GM21786 (cell line): Measurements from ENCODE around the gene KLK13.

Experiments used
- ATAC-seq: cut with Tn5 transposase; IDR thresholded peaks from one replicate; pipeline ENCODE4 v1.9.1; 2021; ENCODE audit not compliant: unreplicated experiment

The KLK13 gene

DNA sequence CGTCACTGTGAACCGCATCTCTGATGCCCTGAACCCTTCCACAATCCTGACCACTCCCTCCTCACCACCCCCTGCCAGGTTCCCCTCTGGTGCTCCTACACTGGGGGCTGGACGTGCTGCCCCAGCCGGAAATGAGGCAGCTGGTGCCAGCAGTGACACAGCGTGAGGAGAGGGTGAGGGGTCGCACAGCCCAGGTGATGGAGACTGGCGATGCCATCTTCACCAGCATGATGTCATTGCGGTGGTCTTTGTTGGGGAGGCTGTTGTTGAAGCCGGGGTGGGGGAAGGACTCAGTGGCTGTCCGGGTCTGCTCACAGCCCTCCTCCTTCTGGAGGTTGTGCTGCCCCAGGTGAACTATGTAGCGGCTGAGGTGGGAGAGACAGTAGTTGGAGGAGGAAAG is 40.9 kb downstream of the KLK13 start:
- ATAC-seq, result no peak

DNA sequence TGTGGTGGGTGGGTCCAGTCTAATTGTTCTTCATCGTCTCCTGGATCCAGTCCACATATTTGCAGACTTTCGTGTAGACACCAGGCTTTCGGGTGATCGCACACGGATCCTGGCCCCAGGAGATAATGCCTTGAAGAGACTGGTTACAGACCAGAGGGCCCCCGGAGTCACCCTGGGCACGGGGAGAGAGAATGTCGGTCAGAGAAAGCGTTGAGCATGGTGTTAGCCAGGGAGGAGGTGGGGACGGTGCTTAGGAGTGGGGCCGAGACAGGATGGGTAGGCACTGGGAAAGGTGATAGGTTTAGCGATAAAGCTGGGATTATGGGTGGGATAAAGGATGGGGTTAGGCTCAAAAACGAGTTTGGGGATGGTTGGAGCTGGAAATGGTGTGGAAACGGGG is 42.4 kb downstream of the KLK13 start:
- ATAC-seq, result no peak

DNA sequence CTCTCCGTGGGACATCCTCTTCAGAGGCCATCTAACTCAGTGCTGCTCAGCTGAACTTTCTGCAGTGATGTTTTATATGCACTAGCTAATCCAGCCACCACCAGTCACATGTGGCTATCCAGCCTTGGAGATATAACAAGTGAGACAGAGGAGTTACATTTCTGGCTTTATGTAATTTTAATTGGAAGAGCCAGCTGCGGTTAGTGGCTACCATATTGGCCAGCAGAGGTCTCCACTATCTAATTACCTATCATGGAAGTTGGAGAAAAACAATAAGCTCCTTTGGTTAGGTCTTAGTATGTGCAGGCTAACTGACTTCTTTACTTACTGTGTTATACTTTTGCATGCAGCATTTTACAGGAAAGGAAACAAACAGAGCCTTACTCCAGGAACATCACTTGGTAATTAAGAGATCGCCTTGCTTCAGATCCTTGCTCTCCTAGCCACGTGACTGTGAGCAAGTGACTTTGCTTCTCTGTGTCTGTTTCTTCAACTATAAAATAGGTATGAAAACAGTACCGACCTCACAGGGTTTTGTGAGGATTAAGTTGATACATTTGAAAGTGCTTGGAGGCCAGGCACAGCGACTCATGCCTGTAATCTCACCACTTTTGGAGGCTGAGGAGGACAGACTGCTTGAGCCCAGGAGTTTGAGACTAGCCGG is 43.8 kb downstream of the KLK13 start:
- ATAC-seq, result no peak

DNA sequence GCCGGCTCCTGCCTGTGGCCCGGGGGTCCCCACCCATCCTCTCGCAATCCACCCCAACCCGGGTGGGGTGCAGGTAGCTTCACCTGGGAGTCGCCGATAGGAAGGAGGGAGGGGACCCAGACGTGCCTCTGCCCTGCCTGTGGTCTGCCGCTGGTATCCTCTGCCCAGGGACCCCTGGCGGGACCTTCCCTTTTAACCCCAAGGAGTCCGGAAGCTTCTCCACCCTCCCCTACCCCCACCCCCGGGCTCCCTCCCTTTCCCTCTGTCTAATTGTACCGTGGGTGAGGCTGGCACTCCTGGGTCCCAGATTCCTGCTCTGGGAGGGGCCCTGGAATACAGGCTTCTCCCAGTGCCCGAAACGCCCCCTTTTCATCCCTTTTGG is 45.4 kb downstream of the KLK13 start, which contains the start of gene KLK10:
TSS of gene KLK10 (minus strand) at position 166 of the 382 bp plus-strand sequence. CDS start 579 bp downstream, outside the sequence.
- no peak for ATAC-seq

DNA sequence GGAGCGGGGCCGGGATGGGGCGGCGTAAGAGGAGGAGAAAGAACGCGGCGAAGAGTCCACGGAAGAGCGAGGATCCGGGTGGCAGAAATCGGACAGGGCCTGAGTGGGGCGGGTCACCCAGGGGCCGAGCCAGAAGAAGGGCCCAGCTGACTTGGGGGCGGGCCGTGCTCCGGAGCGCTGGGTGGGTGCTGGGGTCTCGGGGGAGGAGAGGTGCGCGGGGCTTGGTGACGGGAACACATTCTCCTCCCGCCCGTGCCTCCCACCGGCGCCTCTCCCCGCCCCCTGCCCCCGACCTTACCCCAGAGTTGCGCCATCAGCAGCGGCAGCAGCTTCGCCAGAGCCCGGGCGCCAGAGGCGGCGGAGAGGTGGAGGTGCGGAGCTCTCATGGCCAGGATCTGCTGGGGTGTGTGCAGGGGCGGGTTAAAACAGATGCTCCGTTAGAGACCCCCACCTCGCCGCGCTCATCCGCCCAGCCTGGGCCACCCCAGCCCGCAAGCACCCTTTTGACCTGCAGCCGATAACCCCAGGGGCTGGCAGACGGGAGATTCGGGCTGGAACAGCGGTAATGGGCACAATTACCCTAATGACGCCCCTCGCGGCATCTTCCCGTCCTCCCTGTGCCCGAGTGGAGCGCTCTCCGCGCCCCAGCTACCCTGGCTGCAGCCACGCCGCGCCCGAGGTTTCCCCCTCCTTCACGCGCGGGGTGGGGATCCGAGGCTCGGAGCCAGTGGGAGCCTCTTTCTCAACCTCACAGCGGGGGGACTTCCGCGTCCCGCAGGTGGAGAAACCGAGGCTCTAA is 45.9 kb downstream of the KLK13 start:
- no peak for ATAC-seq

DNA sequence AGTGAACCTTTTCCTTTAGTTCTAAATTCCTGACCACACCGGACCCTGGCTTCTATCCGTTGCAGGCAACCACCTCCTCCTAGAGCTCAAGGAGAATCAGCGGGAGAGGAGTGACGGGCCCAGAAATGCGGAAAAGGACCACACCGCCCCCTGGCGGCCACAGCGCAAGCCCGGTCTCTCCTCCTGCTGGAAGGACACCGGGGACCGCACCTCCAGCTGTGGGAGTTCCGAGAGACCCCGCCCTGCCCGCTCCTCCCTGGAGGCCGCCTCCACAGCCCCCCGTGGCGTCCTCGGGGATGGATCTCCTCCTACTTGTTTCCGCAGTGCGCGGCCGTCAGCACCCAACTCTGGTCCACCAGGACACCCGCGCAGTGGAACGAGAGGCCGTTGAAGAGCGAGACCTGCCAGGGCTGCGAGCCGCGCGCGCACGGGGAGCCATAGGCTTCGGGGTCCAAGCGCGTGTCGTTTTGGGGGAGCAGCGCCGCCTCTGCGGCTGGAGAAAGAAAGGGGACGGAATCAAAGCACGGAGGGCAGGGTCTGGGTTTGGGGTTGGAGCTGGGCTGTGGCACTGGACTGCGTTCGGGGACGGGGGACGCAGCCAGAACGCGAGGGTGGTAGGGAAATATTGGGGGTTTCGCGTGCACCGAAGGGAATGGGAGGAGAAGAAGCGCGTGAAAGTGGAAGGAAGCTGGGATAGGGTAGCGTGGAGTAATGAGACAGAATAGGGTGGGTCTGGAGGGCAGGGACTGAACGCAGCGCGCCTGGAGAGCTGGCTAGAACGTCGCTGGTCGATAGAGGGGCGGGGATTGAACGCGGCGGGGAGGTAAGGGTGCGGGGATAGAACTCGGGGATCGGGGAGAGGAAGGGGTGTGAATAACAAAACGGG is 47.9 kb downstream of the KLK13 start:
- ATAC-seq, result no peak

DNA sequence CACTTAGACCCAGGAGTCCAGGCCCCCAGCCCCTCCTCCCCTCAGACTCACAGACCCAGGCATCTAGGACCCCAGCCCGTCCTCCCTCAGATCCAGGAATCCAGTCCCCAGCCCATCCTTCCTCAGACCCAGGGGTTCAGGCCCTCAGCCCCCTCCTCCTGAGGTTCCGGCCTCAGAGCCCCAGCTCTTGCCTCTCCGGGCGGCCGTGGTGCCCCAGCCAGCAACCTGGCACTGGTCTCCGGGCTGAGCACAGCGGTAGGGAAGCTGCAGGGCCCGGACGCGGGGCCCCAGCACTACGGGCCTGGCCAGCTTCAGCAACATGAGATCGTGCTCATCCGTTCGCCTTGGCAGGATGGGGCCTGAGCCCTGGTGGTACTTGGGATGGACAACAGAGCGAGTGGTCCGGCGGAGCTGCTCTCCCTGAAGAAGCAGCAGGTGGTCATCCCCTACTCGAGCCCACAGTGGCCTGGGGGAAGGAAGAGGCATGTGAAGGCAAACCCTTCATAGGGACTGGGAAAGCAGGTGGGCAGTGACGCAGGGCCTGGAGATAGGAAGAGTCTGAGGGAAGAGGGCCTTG is 49.1 kb downstream of the KLK13 start:
- ATAC-seq, result no peak

DNA sequence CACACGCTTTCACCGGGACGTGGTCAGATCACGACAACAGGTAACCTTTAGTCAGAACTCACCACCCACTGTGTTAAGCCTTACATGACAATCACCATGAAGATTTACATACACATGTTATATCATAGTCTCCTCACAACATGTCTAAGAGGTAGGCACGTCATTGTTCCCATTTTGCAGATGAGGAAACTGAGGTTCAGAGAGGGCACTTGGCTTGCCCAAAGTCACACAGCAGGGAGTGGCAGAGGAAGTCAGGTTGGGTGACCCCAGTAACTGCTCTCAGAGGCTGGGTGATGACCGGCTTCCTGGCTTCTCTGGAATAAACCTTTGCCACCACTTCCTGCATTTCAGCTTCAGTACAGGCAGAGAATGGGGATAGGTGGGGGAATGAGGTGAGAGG is 50.6 kb downstream of the KLK13 start:
- no peak for ATAC-seq

DNA sequence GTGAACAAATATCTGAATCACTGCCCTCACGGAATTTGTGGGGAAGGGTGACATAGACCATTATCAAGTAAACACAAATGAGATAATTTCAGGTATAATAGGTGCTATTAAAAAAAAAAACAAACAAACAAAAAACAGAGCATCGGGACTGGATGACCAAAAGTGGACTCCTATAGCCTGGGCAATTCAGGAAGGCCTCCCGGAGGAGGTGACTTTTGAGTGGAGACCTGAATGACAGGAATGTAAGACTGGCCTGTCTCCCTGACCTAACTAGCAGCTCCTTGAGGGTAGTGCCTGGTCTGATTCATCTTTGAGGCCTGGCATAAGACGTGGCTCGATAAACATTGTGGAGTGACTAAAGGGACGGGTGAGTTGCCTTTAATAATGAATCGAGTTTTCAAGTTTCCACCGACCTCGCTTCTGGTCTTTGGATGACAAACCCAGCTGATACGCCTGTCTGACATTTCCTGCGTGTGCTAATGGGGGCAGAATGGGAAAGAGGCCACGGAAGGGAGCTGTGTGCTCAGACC is 52.2 kb downstream of the KLK13 start:
- no peak for ATAC-seq

DNA sequence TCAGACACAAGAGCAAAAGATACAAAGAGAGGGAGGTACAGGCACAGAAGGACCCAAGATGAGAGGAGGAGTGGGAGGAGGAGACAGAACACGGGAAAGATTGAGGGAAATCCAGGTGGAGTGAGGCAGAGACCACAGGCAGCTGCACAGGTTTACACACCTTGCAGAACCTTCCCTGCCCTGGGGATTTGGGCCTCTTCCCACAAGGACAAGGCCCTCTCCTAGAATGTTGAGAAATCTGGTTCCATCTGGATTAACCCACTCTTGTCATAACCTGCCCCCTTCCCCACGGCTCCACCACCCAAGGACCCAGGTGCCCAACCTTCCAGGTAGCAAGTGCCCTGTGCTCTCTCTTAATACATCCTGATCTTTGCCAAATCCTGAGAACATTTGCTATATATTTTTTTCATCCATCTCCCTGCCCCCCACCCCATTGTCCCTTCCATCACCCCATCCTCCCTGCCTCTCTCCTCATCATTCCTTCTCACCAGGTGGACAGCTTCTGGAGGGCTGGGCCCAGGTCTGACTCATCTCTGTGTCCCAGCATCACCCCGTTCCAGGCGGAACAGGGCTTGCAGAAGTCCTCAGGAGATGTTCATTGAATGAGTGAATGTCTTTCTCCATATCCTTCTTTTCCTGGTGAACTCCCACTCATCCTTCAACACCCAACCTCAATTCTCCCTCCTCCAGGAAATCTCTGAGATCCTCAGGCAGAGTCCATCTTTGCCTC is 54.7 kb downstream of the KLK13 start:
- ATAC-seq, result no peak

DNA sequence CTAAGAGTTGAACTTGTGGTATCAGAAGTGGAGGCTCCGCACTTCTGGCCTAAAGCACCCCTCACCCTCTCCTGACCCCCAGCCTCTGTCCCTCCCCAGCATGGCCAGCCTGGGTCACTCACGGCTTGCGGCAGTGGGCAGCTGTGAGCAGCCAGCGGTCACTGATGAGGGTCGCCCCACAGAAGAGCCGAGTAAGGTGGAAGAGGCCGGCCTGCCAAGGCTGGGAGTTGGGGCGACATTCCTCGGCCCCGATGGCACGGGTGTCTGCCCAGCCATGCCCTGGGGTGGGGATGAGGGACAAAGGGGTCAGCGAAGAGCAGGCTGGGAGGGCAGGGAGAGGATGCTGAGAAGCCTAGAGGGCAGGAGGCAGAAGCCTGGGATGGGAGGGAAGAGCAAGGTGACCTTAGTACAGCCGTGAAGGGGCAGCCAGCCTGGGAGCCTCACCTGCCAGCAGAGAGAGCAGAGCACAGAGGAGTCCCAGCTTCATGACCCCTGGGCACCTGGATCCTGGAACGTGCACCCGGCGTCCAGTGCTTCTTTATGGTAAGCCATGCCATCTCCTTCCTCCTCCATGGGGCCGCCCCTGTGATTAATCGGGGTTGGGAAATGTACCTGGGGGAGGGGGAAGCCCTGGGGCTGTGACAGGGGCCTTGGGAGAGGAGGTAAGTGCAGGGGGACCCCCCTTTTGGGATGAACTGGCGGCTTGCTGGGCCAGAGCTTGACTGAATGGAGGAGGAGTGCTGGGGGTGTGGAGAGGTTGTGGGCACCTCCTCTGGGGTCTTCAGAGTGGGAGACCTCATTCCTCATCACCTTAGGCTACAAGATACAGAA is 55.6 kb downstream of the KLK13 start:
- ATAC-seq, result no peak

DNA sequence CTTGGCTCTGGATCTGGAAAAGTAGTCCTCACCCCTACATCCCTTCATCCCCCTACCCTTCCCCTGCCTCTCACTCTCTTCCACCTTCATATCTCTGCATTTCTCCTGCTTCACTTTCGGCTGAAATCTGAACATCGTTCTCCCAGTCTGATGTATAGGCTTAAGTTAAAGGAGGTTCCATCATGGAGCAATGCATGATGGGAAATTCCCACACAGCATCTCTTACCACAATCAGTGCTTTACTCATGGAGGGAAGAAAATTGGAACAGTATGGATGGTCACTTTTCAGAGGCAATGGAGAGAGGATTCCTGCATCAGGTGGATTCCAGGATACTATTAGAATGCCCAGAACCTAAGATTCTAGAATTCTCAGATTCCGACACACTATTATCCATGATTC is 57.4 kb downstream of the KLK13 start:
- ATAC-seq, result no peak

DNA sequence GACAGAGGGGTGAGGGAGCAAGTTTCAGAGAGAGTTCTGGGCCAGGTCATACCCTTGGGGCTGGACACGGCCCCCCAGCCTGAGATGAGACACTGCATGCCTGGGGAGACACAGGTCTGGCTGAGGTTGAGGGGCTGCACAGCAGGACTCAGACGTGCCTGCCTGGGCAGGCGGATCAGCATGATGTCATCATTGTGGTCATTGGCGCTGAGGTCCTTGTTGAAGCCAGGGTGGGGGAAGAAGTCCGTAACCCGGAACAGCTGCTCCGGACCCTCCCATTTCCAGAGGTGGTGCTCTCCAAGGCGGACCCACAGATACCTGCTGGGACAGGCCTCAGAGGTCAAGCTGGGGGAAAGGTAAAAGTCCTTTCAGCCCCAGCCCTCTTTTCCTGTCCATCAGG is 58.5 kb downstream of the KLK13 start:
- ATAC-seq, result no peak
